Measurements from ENCODE around the gene ERFE. TPM values are rescaled to one million over a fixed set of nuclear protein-coding genes. Genes with fewer than 3 reads are reported as not detected.
A peak's percentile ranks its signal among the peaks of the same experiment; 100 is the strongest.

Gene ERFE
- total and polyA plus RNA-seq, 2 of the 13 experiments (the other 11 are each of a cell fraction or from before 2014, with no cell fraction given) = 0.09 TPM; not detected in 1

DNA sequence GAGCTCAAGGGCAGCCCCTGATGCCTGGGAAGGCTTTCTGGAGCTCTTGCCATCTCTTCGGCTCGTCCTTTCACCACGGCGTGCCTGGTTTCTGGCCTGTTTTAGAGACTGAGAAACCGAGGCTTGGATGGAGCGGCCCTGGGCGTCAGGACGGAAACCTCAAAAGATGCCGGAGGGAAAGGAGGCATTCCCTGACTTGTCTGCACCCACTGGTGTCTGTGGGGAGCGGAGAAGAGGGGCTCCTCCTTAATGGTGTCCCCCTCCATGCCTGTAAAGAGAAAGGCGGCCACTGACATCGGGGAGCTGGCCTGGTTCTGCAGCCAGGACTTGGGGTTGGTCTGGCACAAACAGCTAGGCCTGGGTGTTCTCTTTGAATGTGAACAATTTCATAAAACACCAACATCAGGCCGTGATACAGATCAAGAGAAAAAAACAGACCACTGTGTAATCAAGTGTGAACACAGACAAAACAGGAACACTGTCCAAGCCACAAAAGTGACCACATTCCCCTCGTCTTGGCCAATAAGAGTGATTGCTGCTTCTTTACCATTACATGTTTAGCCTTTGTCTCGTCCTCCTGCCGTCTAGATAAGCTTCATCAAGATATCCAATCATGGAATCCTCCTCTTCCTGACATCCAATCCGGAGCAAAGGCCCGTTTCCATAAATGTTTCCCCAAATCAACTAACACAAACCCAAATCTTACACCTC, 45.4 kb downstream of the ERFE start (continued):
- TF ChIP-seq ZNF710 (CRISPR knock-in tag; IDR thresholded peaks at IDR 0.05; ENCODE audit: borderline replicate concordance) (0 out of 2 replicates have a peak, but pooled peaks have one; percentile 44), MED8 (CRISPR knock-in tag; IDR thresholded peaks at IDR 0.05; ENCODE audit: insufficient replicate concordance) (peak; percentile 56), ZSCAN12 (CRISPR knock-in tag; IDR thresholded peaks at IDR 0.05) (no peak), RCOR2 (CRISPR knock-in tag; IDR thresholded peaks at IDR 0.05) (no peak), ZNF362 (CRISPR knock-in tag; IDR thresholded peaks at IDR 0.05; ENCODE audit: borderline replicate concordance) (no peak), SRSF1 (optimal IDR thresholded peaks at IDR 0.05; ENCODE audit: low read depth, low read length) (peak; percentile 81), ZNF879 (CRISPR knock-in tag; IDR thresholded peaks at IDR 0.05) (0 out of 2 replicates have a peak, but pooled peaks have one; percentile 32), TBX2 (CRISPR knock-in tag; IDR thresholded peaks at IDR 0.05; ENCODE audit: borderline replicate concordance) (0 out of 2 replicates have a peak, but pooled peaks have one; percentile 42), GLI4 (CRISPR knock-in tag; IDR thresholded peaks at IDR 0.05; ENCODE audit: borderline replicate concordance) (no peak), ZNF276 (CRISPR knock-in tag; IDR thresholded peaks at IDR 0.05; ENCODE audit: low read depth) (no peak), ZBTB34 (CRISPR knock-in tag; IDR thresholded peaks at IDR 0.05) (0 out of 2 replicates have a peak, but pooled peaks have one; percentile 29)
- TF ChIP-seq, protein P1, sequence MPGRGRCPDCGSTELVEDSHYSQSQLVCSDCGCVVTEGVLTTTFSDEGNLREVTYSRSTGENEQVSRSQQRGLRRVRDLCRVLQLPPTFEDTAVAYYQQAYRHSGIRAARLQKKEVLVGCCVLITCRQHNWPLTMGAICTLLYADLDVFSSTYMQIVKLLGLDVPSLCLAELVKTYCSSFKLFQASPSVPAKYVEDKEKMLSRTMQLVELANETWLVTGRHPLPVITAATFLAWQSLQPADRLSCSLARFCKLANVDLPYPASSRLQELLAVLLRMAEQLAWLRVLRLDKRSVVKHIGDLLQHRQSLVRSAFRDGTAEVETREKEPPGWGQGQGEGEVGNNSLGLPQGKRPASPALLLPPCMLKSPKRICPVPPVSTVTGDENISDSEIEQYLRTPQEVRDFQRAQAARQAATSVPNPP (CRISPR knock-in tag; IDR thresholded peaks at IDR 0.05) = peak; percentile 90; the same call in 1 of the 2 replicates
- TF ChIP-seq, protein P2, sequence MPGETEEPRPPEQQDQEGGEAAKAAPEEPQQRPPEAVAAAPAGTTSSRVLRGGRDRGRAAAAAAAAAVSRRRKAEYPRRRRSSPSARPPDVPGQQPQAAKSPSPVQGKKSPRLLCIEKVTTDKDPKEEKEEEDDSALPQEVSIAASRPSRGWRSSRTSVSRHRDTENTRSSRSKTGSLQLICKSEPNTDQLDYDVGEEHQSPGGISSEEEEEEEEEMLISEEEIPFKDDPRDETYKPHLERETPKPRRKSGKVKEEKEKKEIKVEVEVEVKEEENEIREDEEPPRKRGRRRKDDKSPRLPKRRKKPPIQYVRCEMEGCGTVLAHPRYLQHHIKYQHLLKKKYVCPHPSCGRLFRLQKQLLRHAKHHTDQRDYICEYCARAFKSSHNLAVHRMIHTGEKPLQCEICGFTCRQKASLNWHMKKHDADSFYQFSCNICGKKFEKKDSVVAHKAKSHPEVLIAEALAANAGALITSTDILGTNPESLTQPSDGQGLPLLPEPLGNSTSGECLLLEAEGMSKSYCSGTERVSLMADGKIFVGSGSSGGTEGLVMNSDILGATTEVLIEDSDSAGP (CRISPR knock-in tag; IDR thresholded peaks at IDR 0.05; ENCODE audit: borderline replicate concordance) = peak; percentile 66; the same call in 1 of the 2 replicates

Measured in HepG2 (cell line).